Neural crest cell (in vitro differentiated cells): Measurements from ENCODE around the gene LYPLAL1. TPM values are rescaled to one million over a fixed set of nuclear protein-coding genes. Genes with fewer than 3 reads are reported as not detected.

Experiments
- DNase-seq: peaks from one replicate; pipeline ENCODE4 v3.0.0; 2021; ENCODE audit warnings: low read depth, mixed read lengths, low spot score
- H3K27ac Mint-ChIP-seq: one replicate; pipeline ENCODE4 v1.8.0; 2021; ENCODE audit warnings: mild to moderate bottlenecking, mixed read lengths; ENCODE audit not compliant: unreplicated experiment
- H3K27me3 Mint-ChIP-seq: 2 replicates; pipeline ENCODE4 v1.8.0; 2021; ENCODE audit warnings: low read depth, mild to moderate bottlenecking, mixed read lengths
- H3K36me3 Mint-ChIP-seq: 2 replicates; pipeline ENCODE4 v1.8.0; 2021; ENCODE audit warnings: low read depth, mild to moderate bottlenecking, mixed read lengths
- H3K4me1 Mint-ChIP-seq: 2 replicates; pipeline ENCODE4 v1.8.0; 2021; ENCODE audit warnings: mixed read lengths
- H3K4me3 Mint-ChIP-seq: one replicate; pipeline ENCODE4 v1.8.0; 2021; ENCODE audit warnings: mild to moderate bottlenecking, mixed read lengths
- H3K9me3 Mint-ChIP-seq: 2 replicates; pipeline ENCODE4 v1.8.0; 2021; ENCODE audit warnings: mixed read lengths
- total RNA-seq: library from RNA; stranded (reverse); gene quantifications from 2 replicates; pipeline ENCODE4 v1.2.1, GENCODE V29; 2021
- TF ChIP-seq, protein P1 (sequence below): fragments of 200-600 bp; sonication (generic); conservative IDR thresholded peaks from 2 replicates; pipeline ENCODE4 v1.5.0; 2021; ENCODE audit warnings: antibody characterized with exemption, mild to moderate bottlenecking

Gene LYPLAL1
- total RNA-seq, 1 donor from 2014 or later, result 21.1 TPM

DNA sequence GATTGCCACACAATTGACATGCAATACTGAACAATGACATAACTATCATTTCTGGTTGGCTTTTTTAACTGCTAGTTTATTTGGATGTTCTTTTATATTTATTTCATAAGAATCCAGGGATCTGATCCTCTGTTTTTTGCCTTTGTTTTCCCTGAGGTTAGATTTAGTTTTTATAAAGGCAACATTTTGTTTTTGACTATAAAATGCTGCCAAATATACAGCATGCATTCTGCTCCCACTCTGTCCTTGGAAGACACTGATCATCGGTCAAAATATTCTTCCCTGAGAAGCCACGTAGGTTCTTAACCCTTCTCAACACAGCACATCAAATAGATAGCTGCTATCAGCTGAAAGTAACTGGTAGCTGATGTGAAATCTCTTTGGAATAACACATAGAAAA is 52.5 kb downstream of the LYPLAL1 start:
- DNase-seq, result no peak
- H3K4me1 Mint-ChIP-seq, result peaks cover 12% of the 10 kb centered on the region
- H3K36me3 Mint-ChIP-seq, result peaks cover 11% of the 10 kb centered on the region
- TF ChIP-seq, protein P1, sequence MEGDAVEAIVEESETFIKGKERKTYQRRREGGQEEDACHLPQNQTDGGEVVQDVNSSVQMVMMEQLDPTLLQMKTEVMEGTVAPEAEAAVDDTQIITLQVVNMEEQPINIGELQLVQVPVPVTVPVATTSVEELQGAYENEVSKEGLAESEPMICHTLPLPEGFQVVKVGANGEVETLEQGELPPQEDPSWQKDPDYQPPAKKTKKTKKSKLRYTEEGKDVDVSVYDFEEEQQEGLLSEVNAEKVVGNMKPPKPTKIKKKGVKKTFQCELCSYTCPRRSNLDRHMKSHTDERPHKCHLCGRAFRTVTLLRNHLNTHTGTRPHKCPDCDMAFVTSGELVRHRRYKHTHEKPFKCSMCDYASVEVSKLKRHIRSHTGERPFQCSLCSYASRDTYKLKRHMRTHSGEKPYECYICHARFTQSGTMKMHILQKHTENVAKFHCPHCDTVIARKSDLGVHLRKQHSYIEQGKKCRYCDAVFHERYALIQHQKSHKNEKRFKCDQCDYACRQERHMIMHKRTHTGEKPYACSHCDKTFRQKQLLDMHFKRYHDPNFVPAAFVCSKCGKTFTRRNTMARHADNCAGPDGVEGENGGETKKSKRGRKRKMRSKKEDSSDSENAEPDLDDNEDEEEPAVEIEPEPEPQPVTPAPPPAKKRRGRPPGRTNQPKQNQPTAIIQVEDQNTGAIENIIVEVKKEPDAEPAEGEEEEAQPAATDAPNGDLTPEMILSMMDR, result no peak
- H3K27me3 Mint-ChIP-seq, result no peaks in the 10 kb centered on the region
- H3K27ac Mint-ChIP-seq, result no peak overlapping the region
- no peaks in the 10 kb centered on the region for H3K9me3 Mint-ChIP-seq
- H3K4me3 Mint-ChIP-seq, result no peak overlapping the region

GRCh38 chr1:219227360-219228057 is 53.8 kb downstream of the LYPLAL1 start:
- Mint-ChIP-seq H3K4me3 (no peak overlapping the region), H3K4me1 (peaks cover 12% of the 10 kb centered on the region), H3K27ac (no peak overlapping the region), H3K27me3 (no peaks in the 10 kb centered on the region), H3K9me3 (no peaks in the 10 kb centered on the region), H3K36me3 (peaks cover 10% of the 10 kb centered on the region)
- TF ChIP-seq, protein P1, result no peak
- no peak for DNase-seq

DNA sequence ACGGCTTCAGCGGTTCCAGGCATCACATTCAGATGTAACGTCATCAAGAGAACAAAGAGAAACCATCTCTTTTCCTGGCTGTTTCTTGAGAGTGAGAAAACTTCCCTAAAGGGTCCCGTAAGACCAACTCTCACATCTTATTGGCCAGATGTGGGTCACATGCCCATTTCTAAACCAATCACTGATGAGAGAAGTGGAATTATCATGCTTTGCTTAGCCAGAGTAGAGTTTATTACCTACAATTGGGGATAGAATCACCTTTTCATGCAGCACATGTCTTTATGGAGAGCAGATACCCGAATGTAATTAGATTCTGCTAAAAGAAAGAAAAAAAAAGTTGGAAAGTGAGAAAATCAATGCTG is 54.4 kb downstream of the LYPLAL1 start:
- H3K36me3 Mint-ChIP-seq, result peaks cover 8% of the 10 kb centered on the region
- TF ChIP-seq, protein P1, result no peak
- H3K9me3 Mint-ChIP-seq, result no peaks in the 10 kb centered on the region
- H3K4me1 Mint-ChIP-seq, result peaks cover 12% of the 10 kb centered on the region
- H3K27ac Mint-ChIP-seq, result no peak overlapping the region
- H3K27me3 Mint-ChIP-seq, result no peaks in the 10 kb centered on the region
- no peak overlapping the region for H3K4me3 Mint-ChIP-seq
- no peak for DNase-seq

DNA sequence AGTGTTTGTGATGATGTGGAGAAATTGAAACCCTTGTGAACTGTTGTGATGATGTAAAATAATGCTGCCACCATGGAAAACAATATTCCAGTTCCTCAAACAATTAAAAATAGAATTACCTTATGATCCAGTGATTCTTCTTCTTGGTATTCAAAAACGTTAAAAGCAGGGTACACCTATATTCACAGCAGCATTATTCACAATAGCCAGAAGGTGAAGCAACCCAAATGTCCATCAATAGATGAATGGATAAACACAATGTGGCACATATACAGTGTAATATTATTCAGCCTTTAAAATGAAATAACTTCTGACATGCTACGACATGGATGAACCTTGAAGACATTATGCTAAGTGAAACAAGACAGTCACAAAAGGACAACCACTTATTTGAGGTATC is 59.2 kb downstream of the LYPLAL1 start:
- Mint-ChIP-seq H3K4me1 (no peaks in the 10 kb centered on the region), H3K4me3 (no peak overlapping the region)

DNA sequence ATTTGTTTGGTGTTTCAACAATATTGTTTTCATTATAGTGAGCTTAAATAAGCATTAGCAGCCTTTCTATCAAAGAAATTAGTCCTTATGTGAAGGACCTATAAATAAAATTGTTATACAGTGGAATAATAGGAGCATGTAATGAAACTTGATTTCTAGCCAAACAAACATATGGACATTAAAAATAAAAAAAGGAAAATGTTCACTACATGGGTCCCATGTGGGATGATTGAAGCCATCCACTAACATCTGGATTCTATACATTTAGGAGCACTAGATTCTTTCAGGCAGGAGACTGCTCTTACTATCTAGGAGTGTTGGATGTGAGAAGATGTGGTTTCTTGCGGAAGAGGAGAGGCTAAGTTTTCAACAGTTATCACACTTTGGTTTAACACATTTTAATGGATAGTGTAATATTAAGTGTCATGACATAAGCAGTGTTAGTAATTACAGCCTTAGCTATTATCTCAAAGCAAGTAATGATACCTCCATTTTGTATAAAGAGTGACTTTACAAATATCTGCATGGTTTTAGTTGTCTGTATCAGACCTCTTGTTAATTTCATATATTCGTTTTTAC is 62.3 kb downstream of the LYPLAL1 start:
- Mint-ChIP-seq H3K36me3 (no peaks in the 10 kb centered on the region), H3K4me1 (no peaks in the 10 kb centered on the region), H3K27me3 (no peaks in the 10 kb centered on the region), H3K4me3 (no peak overlapping the region), H3K27ac (no peak overlapping the region), H3K9me3 (no peaks in the 10 kb centered on the region)
- TF ChIP-seq, protein P1, result no peak
- no peak for DNase-seq

More for the DNA sequence above, 59.2 kb downstream of the LYPLAL1 start:
- no peak for DNase-seq
- no peak overlapping the region for H3K27ac Mint-ChIP-seq
- H3K27me3 Mint-ChIP-seq, result no peaks in the 10 kb centered on the region
- H3K9me3 Mint-ChIP-seq, result no peaks in the 10 kb centered on the region
- TF ChIP-seq, protein P1, result no peak
- H3K36me3 Mint-ChIP-seq, result peaks cover 8% of the 10 kb centered on the region
